ENCODE results near the gene COL8A1.
"Not testable (repeated sequence)": the region's sequence is repeated elsewhere in the genome, so short reads cannot be mapped to it uniquely, and the experiment has no call there.

The COL8A1 gene

DNA sequence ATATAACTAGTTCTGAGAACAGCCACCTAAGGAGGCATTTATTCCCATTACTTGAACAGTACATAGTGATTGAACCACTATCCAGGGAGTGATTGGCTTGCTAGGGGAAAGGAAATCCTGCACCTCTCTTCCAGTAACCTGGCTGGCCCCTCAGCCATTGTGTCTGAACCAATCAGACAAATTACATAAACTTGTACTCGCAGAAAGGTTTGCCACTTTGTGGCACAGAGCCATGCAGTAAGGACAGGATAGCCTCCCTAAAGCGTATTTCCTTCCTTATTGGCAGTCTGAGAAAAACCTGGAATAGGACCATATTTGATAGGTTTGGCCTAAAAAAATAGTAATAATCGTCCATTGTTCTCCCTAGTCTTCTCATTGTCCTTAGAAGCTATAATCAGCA is 198.3 kb downstream of the COL8A1 start:
- FAIRE-seq, result no peak
- no peak for DNase-seq (ENCODE audit: insufficient read length, low spot score)

DNA sequence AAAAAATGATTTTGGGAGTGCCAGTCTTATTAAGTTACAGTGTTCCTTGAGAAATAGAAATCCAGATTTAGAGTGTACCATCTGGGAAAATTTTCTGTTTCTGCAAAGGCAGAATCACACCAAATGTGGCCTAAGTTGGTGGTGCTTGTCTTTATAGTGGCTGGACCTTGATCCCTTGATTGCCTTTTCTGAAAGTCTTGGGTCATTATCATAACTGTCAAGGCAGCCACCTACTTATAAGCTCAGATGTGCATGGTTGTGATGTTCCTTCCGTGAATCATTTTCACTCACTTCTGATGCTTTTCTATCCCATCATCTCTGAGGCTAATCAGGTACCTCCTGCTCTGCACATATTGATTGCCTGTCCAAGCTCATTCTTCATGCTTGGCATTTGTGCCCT is 199.3 kb downstream of the COL8A1 start:
- DNase-seq (ENCODE audit: insufficient read length, low spot score), result no peak
- FAIRE-seq, result no peak

DNA sequence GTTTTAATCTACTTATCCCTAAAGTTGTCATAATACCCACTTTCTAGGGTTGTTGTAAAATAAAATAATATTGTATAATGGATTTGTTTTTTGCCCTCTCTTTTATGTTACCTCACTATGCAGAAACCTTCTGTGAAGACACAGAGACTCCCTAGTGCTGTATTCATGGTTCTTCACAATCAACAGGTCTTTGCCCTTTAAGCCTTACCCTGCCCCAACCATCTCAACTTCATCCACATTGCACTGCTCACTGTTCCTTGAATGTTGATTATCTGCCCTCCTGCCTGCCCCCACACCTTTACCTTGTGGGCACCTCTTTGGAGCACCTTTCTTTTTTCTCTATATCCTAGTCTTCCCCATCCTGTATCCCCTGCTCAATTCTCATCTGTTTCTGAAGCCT is 200.4 kb downstream of the COL8A1 start:
- no peak for DNase-seq (ENCODE audit: insufficient read length, low spot score)
- FAIRE-seq, result no peak

DNA sequence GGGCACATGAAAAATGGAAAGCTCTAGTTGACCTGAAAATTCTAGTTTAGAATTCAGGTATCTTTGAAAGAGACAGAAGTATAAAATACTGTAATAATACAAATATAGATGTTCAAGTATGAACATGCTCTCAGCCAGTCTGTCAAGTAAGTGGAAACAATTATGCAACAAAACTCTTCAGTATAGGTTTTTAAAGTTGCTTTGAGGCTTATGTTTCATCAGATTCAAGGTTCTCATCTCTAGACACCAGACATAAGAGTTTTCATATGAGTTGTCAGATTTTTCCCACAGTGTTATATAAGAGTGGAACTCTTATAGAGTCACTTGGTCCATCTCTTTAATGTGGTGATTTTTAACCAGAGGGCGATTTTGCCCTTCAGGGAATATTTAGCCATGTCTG is 201.2 kb downstream of the COL8A1 start:
- DNase-seq (ENCODE audit: insufficient read length, low spot score) (no peak), FAIRE-seq (no peak)

DNA sequence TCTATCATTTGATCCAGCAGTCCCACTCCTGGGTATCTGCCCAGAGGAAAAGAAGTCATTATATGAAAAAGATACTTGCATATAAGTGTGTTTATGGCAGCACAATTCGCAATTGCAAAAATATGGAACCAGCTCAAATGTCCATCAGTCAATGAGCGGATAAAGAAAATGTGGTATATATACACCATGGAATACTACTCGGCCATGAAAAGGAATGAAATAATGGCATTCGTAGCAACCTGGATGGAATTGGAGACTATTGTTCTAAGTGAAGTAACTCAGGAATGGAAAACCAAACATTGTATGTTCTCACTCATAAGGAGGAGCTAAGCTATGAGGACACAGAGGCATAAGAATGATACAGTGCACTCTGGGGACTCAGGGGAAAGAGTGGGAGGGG is 203.6 kb downstream of the COL8A1 start:
- not testable (repeated sequence) for FAIRE-seq; DNase-seq (ENCODE audit: insufficient read length, low spot score)

DNA sequence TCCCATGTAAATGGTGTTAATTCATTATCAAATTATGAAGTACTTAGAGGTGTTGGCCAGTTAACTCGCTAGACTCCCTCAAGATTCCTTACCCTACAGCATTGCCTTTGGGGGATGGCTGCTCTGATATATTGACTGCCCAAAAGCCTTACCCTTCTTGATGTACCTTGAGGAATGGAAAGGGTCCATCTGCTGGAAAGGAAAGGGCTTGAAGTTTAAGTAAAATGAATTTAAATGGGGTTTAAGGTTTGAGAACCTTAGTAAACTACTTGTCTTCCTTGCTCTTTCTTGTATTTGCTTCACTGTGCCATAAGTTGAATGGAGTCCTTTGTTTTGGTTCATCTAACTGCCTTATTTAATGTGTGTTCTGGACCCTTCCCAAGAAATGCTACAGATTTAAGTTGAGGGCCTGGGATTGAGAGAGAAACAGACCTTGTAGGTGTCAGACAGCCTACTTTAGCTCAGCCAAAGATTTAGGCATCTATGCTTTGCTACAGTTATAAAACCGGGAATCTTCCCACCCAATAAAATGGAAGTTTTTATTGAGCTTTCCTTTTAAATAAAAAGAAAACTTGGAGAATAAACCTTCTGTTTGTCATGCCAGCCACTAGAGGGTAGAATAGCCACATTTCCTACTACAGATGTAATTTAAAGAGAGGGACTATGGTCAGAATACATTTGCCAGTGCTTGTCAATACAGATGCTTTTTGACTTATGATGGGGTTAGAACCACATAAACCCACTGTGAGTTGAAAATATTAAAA is 204.6 kb downstream of the COL8A1 start:
- peak; percentile 40 for FAIRE-seq
- DNase-seq (ENCODE audit: insufficient read length, low spot score), result no peak

DNA sequence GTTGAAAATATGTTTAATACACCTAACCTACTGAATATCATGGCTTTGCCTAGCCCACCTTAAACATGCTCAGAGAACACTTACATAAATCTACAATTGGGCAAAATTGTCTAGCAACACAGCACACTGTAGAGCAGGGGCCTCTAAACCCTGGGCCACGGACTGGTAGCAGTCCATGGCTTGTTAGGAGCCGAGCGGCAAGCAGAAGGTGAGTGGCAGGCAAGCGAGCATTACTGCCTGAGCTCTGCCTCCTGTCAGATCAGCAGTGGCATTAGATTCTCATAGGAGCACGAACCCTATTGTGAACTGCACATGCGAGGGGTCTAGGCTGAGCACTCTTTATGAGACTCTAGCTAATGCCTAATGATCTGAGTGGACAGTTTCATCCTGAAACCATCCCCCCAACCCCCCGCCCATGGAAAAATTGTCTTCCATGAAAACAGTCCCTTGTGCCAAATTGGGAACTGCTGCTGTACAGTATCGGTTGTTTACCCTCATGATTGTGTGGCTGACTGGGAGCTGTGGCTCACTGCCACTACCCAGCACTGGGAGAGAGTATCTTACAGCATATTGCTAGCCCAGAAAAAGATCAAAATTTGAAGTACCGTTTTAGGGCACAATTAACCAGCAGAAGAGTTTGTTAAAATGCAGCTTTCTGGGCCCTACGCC is 205.3 kb downstream of the COL8A1 start:
- FAIRE-seq (no peak), DNase-seq (ENCODE audit: insufficient read length, low spot score) (no peak)

DNA sequence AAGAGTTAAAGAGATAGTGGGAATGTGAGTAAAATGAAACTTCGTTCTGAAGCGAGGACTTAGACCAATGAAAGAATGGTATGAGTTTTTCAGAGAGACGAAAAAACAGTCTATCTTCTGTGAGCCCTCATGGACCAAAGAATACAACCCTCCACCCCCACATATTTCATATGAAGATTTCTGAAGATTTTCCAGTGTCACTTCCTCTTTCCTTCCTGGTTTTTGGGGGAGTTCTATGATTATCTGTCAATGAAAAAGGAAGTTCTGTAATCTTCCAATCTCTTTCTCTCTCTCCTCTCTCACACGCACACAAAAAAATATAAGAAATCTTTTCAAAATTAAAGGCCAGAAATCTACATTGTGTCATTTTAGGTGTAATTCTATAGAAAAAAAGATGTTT is 206.9 kb downstream of the COL8A1 start:
- no peak for FAIRE-seq
- DNase-seq (ENCODE audit: insufficient read length, low spot score), result no peak

DNA sequence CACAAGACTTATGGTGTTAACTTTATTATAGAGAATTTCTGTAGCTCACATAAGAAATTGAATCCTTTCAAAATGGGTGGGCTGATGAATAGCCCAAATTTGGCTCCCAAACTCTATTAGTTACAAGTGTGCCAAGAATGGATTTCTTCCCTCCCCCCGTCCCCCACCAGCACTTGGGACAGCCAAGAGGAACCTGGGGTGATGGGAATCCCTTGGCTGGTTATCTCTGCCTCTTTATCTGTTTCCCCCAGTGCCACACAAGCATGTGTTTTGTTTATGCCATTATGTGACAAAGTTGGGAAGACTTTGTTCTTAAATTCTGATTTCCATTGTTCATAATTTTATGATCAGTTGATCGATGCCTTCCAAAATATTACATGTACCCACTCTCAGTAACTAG is 207.6 kb downstream of the COL8A1 start:
- FAIRE-seq, result no peak

DNA sequence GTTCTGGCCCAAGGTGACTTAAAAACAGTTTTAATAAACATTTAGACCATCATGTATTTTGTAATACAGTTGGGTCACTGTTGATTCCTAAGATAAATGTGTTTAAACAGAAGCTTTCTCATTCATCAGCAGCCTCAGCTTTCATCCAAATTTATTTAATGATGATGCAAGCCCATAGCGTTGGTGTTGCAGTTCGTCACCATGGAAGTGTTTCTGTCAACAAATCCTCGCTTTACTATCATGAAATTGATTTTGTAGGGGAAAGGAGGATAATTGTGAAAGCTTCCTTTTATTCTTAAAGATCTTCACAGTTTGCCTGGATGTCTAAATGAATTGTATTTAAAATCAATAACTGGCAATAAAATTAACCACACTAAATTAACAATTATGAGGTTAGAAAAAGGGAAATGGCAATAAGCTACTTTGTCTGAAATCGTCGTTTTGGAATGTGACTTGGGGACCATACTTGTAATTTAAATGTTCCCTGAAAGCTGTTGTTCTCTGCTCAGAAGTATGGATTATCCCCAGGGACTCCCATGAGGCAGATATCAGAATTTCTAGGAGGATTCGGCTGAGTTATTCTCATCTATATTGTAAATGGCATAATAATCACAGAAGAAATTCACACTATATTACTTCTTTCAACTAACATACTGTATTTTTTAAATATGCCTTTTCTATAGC is 208.2 kb downstream of the COL8A1 start:
- no peak for FAIRE-seq
- no peak for DNase-seq (ENCODE audit: insufficient read length, low spot score)

More for the DNA sequence above, 207.6 kb downstream of the COL8A1 start:
- no peak for DNase-seq (ENCODE audit: insufficient read length, low spot score)

DNA sequence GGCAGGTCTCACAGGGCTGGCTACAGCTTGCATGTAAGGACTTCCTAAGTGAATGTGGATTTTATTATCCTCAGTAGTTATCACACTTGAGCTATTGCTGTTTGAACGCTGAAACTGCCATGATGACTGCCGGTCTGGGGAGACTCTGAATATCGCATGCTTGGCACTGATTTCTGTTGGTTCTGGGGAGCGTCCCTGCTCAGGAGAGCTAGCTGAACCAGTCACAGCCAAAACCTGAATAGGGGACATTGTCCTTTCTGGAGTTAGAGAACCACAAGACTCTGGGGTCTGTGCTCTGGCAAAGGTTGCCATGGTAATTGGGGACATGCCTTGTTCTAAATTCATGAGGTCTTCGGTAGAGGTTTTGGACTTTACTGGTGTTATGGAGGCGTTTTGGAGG is 210.0 kb downstream of the COL8A1 start:
- FAIRE-seq (no peak), DNase-seq (ENCODE audit: insufficient read length, low spot score) (no peak)

All from GM19239 (cell line).